PC-3 (cell line): Measurements from ENCODE around the gene SPDYE2.
"Not testable (repeated sequence)": the region's sequence is repeated elsewhere in the genome, so short reads cannot be mapped to it uniquely, and the experiment has no call there.

ENCODE experiments used
- EZH2 ChIP-seq: fragments of 300-600 bp; sonication (generic); IDR thresholded peaks from one replicate; pipeline ENCODE4 v1.6.1; 2017; ENCODE audit warnings: antibody characterized with exemption, mild to moderate bottlenecking, low read length; ENCODE audit not compliant: unreplicated experiment
- TF ChIP-seq, protein P1 (sequence below): fragments of 300-600 bp; sonication (generic); conservative IDR thresholded peaks from 2 replicates; pipeline ENCODE4 v1.5.1; 2017; ENCODE audit warnings: antibody characterized with exemption, low read depth, mild to moderate bottlenecking, low read length

DNA sequence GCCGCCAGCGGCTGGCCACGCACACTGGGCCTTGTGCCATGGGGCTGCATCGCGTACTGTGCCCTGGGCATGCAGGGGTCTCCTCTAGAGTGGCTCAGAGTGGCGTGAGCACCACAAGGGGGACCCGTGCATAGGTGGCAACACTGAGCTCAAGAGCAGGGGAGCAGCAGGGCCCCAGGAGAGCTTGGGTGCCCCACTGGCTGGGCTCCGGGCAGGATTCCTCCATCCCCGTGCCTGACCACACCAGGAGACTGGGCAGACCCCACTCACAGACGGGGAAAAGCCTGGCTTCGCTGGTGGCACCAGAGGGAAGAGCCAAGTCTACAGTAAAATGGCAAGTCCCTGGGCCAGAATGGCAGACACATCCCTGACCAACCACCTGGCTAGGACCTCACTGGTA, 17.6 kb downstream of the SPDYE2 start:
- TF ChIP-seq EZH2: not testable (repeated sequence)
- TF ChIP-seq, protein P1, sequence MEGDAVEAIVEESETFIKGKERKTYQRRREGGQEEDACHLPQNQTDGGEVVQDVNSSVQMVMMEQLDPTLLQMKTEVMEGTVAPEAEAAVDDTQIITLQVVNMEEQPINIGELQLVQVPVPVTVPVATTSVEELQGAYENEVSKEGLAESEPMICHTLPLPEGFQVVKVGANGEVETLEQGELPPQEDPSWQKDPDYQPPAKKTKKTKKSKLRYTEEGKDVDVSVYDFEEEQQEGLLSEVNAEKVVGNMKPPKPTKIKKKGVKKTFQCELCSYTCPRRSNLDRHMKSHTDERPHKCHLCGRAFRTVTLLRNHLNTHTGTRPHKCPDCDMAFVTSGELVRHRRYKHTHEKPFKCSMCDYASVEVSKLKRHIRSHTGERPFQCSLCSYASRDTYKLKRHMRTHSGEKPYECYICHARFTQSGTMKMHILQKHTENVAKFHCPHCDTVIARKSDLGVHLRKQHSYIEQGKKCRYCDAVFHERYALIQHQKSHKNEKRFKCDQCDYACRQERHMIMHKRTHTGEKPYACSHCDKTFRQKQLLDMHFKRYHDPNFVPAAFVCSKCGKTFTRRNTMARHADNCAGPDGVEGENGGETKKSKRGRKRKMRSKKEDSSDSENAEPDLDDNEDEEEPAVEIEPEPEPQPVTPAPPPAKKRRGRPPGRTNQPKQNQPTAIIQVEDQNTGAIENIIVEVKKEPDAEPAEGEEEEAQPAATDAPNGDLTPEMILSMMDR: not testable (repeated sequence)
